ENCODE measurements around the gene WDR70. TPM values are rescaled to one million over a fixed set of nuclear protein-coding genes. Genes with fewer than 3 reads are reported as not detected.

Gene WDR70
- total RNA-seq, 1 experiment from 2014 or later = 35.0 TPM

GRCh38 chr5:37665889-37666288 is 286.8 kb downstream of the WDR70 start:
- no peak for ATAC-seq
- CTCF ChIA-PET = no interaction called here

GRCh38 chr5:37667430-37667829 is 288.3 kb downstream of the WDR70 start:
- H3K4me3 Mint-ChIP-seq = no peak overlapping the region
- TF ChIP-seq ESRRA (CRISPR knock-in tag; IDR thresholded peaks at IDR 0.05; ENCODE audit: borderline replicate concordance) (no peak), JUN (CRISPR knock-in tag; IDR thresholded peaks at IDR 0.05) (no peak), FOXP1 (CRISPR knock-in tag; IDR thresholded peaks at IDR 0.05; ENCODE audit: borderline replicate concordance) (no peak), CREB1 (CRISPR knock-in tag; IDR thresholded peaks at IDR 0.05) (no peak), E2F4 (CRISPR knock-in tag; IDR thresholded peaks at IDR 0.05; ENCODE audit: borderline replicate concordance, low read depth) (no peak), GABPB1 (CRISPR knock-in tag; IDR thresholded peaks at IDR 0.05) (no peak), STAT6 (CRISPR knock-in tag; conservative IDR thresholded peaks at IDR 0.05; ENCODE audit: low read depth) (no peak), ZNF396 (CRISPR knock-in tag; IDR thresholded peaks at IDR 0.05; ENCODE audit: borderline replicate concordance) (no peak), NFE2L1 (CRISPR knock-in tag; IDR thresholded peaks at IDR 0.05) (no peak), ZNF425 (CRISPR knock-in tag; conservative IDR thresholded peaks at IDR 0.05) (no peak), ZNF138 (CRISPR knock-in tag; conservative IDR thresholded peaks at IDR 0.05) (no peak), TEAD1 (CRISPR knock-in tag; IDR thresholded peaks at IDR 0.05) (no peak), ZBTB21 (CRISPR knock-in tag; IDR thresholded peaks at IDR 0.05; ENCODE audit: borderline replicate concordance) (no peak)
- no peak overlapping the region for H3K27ac Mint-ChIP-seq
- no peak for DNase-seq (ENCODE audit: low spot score)
- H3K9me3 Mint-ChIP-seq = peaks cover 3% of the 10 kb centered on the region
- ChIA-PET CTCF (no interaction called here), POLR2A (interaction anchor here (0.6 kb wide), 2 partner anchors 50 to 500 kb away, joined by 3 to 4 read pairs; no protein-coding TSS in a partner anchor)
- H3K27me3 Mint-ChIP-seq (ENCODE audit: low read depth) = no peaks in the 10 kb centered on the region
- no peaks in the 10 kb centered on the region for H3K36me3 Mint-ChIP-seq
- ATAC-seq = no peak
- peaks cover 31% of the 10 kb centered on the region for H3K4me1 Mint-ChIP-seq

More at GRCh38 chr5:37665889-37666288, 286.8 kb downstream of the WDR70 start:
- Mint-ChIP-seq H3K4me3 (no peak overlapping the region), H3K27me3 (ENCODE audit: low read depth) (no peaks in the 10 kb centered on the region), H3K36me3 (no peaks in the 10 kb centered on the region), H3K4me1 (peaks cover 41% of the 10 kb centered on the region), H3K27ac (no peak overlapping the region), H3K9me3 (peaks cover 3% of the 10 kb centered on the region)
- TF ChIP-seq ZNF232 (CRISPR knock-in tag; IDR thresholded peaks at IDR 0.05) (no peak), ZNF671 (CRISPR knock-in tag; IDR thresholded peaks at IDR 0.05) (no peak), ZNF263 (CRISPR knock-in tag; IDR thresholded peaks at IDR 0.05; ENCODE audit: low read depth) (no peak), MXD4 (CRISPR knock-in tag; IDR thresholded peaks at IDR 0.05; ENCODE audit: borderline replicate concordance) (no peak)
- DNase-seq (ENCODE audit: low spot score) = no peak
- POLR2A ChIA-PET = no interaction called here

- POLR2A ChIA-PET = interaction anchor here (0.6 kb wide), 2 partner anchors 50 to 499 kb away, joined by 3 to 4 read pairs; no protein-coding TSS in a partner anchor
- no peak for ATAC-seq
- DNase-seq (ENCODE audit: low spot score) = no peak
- peaks cover 3% of the 10 kb centered on the region for H3K9me3 Mint-ChIP-seq
- no peaks in the 10 kb centered on the region for H3K27me3 Mint-ChIP-seq (ENCODE audit: low read depth)
- H3K4me3 Mint-ChIP-seq = no peak overlapping the region
- peaks cover 27% of the 10 kb centered on the region for H3K4me1 Mint-ChIP-seq
- no peaks in the 10 kb centered on the region for H3K36me3 Mint-ChIP-seq
- CTCF ChIA-PET = no interaction called here
- no peak overlapping the region for H3K27ac Mint-ChIP-seq
- TF ChIP-seq ZSCAN18 (CRISPR knock-in tag; IDR thresholded peaks at IDR 0.05) (no peak), IRF2 (CRISPR knock-in tag; IDR thresholded peaks at IDR 0.05; ENCODE audit: borderline replicate concordance, low read depth) (no peak), RELA (CRISPR knock-in tag; IDR thresholded peaks at IDR 0.05; ENCODE audit: borderline replicate concordance) (no peak), ATF3 (CRISPR knock-in tag; conservative IDR thresholded peaks at IDR 0.05) (no peak), CREB1 (CRISPR knock-in tag; IDR thresholded peaks at IDR 0.05) (no peak), SP1 (CRISPR knock-in tag; conservative IDR thresholded peaks at IDR 0.05) (no peak), FOXP1 (CRISPR knock-in tag; IDR thresholded peaks at IDR 0.05; ENCODE audit: borderline replicate concordance) (no peak), FOXP4 (CRISPR knock-in tag; IDR thresholded peaks at IDR 0.05) (no peak)
Measured at GRCh38 chr5:37667846-37668245, 288.7 kb downstream of the WDR70 start.

Measured in WTC11 (cell line).